PC-9 (cell line): ENCODE data around the gene DNAJC13.

Experiments used
- EZH2 ChIP-seq: fragments of 200-600 bp; sonication (generic); IDR thresholded peaks from 2 replicates; pipeline ENCODE4 v1.8.0; 2017; ENCODE audit warnings: antibody characterized with exemption, low read depth
- TF ChIP-seq, protein P1 (sequence below): fragments of 200-600 bp; sonication (generic); conservative IDR thresholded peaks from 2 replicates; pipeline ENCODE4 v1.6.1; 2017; ENCODE audit warnings: mixed run types, antibody characterized with exemption, mild to moderate bottlenecking, moderate library complexity

DNA sequence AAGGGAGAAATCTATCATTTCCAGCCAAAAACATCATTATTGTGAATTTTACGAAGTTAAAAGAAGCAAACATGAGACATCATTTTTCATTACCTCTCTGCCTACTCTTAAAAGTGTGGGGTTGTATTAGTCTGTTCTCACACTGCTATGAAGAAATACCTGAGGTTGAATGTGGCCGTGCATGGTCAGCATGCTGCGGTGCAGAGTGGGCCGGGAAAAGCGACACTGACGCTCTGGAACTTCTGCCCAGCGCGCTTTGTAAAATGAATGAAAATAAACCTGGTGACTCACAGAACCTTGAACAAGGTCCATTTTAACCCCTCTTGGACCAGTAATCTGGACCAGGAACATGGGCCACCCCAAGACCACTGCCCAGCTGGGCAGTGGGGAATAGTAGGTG lies 31.0 kb upstream of the DNAJC13 start:
- no peak for TF ChIP-seq EZH2
- TF ChIP-seq, protein P1, sequence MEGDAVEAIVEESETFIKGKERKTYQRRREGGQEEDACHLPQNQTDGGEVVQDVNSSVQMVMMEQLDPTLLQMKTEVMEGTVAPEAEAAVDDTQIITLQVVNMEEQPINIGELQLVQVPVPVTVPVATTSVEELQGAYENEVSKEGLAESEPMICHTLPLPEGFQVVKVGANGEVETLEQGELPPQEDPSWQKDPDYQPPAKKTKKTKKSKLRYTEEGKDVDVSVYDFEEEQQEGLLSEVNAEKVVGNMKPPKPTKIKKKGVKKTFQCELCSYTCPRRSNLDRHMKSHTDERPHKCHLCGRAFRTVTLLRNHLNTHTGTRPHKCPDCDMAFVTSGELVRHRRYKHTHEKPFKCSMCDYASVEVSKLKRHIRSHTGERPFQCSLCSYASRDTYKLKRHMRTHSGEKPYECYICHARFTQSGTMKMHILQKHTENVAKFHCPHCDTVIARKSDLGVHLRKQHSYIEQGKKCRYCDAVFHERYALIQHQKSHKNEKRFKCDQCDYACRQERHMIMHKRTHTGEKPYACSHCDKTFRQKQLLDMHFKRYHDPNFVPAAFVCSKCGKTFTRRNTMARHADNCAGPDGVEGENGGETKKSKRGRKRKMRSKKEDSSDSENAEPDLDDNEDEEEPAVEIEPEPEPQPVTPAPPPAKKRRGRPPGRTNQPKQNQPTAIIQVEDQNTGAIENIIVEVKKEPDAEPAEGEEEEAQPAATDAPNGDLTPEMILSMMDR, result no peak
